GM03348 (cell line): ENCODE measurements around the gene MRPS2.
"Not testable (repeated sequence)": the region's sequence is repeated elsewhere in the genome, so short reads cannot be mapped to it uniquely, and the experiment has no call there.

Source experiments
- DNase-seq: peaks from one replicate; pipeline ENCODE4 v3.0.0; 2012; ENCODE audit warnings: low spot score

The MRPS2 gene

GRCh38 chr9:135499326-135500070 is 984 bp upstream of the MRPS2 start:
- peak; percentile 96 for DNase-seq

DNA sequence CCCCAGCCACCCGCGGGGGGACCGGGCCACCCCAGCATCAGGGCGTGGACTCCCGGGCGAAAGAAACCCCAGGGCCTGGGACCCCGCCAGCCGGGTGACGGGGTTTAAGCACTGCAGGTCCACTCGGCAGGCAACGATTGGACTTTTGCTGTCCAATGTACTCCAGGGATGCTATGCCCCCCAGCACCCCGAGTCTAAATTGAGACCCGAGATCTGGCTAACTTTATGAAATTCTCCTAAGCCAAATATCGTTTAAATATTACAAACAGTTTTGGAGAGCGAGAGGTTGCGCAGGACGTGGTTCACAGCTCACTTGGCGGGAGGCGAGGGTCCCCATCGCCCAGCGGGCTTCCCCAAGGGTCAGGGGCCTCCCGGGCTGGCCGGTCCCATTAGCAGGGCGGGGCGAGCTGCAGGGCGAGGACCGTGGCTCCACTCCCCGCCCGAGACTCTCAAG is 384 bp upstream of the MRPS2 start:
- no peak for DNase-seq

- DNase-seq, result peak; percentile 90
Observed at GRCh38 chr9:135501261-135502167, 1.0 kb downstream of the MRPS2 start.

DNA sequence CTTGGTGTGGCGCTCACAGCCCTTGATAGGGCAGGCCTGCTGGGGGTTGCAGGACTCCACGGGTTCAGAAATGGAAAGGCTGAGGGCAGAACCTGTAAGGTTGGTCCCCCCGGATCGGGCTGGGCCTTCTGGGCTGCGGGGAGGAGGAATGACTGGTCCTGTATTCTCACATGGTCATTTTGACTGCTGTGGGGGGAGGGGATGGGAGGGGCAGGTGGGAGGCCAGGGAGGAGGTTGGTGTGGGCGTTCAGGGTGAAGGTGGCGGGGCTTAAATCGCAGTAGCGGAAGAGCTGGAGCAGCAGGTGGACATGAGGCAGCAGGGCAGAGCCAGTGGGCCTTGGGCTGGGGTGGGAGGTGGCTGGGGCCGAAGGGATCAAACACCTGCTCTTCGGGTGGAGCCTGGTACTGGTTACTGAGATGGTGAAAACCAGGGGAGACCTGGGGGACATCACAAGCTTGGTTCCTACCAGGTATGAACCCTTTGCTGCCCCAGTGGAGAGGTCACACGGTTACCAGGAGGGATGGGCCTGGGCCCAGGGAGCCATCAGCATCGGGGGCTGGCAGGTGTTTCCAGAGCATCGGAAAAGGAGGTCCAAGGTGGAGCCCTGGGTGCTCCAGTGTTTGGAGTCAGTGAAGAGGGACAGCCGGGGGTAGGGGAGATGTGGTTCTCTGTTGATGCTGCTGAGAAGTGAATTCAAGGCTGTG is 1.8 kb downstream of the MRPS2 start:
- DNase-seq, result no peak

- DNase-seq, result no peak
Observed at GRCh38 chr9:135502873-135503321, 2.4 kb downstream of the MRPS2 start.

GRCh38 chr9:135503371-135504261 is 3.1 kb downstream of the MRPS2 start:
- DNase-seq, result no peak

DNA sequence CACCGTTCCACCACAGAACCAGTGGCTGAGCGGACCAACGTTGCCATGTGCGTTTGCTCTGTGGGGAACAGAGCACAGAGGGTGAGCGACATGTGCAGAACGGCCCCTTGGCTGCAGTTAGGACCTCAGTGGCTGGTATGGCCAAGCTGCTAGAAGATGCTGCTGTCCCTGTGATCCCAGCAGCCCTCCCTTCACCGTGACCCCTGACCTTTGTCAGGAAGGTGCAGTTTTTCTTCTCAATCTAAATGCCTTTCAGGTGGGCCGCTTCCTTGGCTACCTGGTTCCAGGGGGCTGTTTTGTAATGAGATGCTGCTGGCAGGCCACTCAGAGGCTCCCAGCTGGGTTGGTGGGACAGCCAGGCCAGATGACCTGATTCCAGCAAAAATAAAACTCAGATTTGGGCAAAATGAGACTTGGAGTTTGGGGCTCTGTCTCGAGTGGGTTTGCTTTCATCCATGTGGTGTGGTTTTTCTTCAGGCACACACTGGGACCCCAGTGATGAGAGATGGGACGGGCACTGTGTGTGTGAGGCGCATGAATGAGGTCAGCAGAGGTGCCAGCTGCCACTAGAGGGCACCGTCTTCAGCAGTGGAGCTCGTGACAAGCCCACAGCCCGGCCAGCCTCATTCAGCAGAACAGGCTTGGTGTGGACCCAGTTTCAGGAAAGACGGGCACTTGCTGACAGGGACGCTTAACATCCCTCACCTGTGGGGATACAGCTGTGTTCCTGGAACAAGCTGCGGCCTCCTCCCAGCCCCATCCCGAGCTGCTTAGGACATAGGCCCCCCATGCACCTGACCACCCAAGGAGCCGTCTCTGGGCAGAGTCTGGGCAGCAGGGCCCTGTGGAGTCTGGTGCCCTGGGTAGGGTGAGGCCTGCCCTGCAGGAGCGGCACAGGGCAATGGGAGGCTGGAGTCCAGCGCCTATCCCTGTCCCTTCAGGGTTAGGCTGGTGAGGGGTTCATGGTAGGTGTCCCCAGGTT is 4.1 kb downstream of the MRPS2 start:
- DNase-seq, result peak; percentile 83

GRCh38 chr9:135505406-135506187 is 5.1 kb downstream of the MRPS2 start:
- no peak for DNase-seq

GRCh38 chr9:135506327-135507103 is 6.0 kb downstream of the MRPS2 start:
- DNase-seq, result no peak

DNA sequence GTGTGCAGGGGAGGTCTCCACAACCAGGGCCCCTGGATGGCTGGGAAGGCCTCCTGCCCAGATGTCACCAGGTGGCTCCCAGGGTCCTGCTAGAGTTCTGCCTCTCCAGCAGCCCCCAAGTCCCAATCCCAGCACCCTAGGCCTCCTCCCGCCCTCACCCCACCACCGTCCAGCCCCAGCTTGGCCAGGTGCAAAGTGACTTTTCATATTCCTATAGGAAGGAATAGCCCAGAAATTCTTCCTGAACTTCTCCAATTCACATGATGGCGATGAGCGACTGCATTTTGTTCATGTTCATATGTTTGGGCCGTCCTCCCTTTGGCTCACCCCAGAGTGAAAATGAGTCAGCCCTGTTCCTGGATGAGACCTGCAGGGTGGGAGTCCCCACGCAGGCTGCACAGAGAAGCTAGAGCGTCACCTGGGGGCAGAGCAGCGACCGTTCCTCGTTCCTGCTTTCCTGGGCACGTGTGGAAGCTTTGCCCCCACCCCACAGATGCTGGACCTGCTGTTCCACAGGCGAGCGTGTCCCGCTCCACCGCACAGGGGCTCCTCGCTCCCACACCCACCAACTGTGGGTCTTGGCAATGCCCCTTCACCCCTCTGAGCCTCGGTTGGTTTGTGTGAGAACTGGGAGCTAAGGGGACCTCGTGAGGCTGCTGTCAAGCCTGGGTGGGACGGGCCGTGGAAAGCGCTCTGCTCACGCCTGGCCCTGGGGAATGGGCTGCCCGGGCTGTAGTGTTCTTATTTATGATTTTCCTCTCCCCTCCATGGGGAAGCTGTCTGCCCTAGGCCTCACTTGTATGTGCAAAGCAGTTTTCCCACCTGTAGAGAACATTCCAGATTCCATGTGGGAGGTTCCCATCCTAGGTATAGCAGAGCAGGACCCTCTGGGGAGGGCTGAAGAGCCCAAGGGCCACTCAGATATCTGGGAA is 6.9 kb downstream of the MRPS2 start:
- no peak for DNase-seq

DNA sequence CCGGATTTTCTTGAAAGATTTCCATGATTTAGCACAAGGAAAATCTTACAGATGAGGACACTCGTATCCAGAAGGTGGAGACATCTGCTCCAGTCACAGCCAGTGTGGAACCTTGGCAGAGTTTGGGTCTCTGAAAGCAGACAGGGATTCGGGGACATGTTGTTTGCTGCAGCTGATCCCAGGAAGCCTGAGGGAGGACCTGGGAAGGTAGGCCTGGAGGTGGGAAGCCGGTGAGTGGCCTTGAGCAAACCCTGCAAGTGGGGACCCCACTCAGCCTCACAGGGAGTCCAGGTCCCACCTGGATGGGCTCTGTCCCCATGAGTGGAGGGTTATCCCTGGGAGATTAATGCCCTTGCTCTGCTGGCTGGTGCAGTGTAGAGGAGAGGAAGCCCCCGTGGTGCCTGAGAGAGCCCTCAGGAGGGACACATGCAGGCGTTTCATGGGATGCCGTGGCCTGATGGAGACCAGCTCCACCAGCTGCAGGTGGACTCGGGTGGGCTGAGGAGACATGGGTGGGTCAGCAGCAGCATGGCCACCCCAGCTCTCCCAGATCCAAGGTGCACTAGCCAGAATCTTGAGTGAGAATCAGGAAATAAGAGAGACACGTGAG is 7.8 kb downstream of the MRPS2 start:
- no peak for DNase-seq

DNA sequence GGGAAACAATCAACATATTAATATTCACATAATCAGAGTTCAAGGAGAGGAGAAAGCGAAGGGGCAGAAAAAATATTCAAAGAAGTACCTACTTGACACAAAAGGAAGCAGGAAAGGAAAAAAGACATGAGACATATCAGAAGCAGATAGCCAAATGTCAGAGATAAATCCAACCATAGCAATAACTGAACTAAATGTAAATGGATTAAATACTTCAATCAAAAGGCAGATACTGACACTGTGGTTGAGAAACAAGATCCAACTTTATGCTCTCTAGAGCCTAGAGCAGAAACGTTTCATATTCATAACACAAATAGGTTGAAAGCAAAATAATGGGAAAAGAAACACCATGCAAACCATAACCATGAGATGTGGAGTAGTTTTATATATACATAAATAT is 9.0 kb downstream of the MRPS2 start:
- DNase-seq, result no peak

DNA sequence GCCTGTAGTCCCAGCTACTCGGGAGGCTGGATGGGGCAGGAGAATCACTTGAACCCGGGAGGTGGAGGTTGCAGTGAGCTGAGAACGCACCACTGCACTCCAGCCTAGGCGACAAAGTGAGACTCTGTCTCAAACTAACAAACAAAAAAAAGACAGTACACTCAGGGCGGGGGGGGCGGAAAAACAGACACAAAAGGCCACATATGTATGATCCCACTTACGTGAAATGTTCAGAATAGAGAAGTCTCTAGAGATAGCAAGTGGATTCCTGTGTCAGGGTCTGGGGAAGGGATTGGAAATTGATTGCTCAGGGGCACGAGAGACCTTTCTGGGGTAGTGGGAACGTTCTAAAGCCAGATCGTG is 11.7 kb downstream of the MRPS2 start:
- no peak for DNase-seq

DNA sequence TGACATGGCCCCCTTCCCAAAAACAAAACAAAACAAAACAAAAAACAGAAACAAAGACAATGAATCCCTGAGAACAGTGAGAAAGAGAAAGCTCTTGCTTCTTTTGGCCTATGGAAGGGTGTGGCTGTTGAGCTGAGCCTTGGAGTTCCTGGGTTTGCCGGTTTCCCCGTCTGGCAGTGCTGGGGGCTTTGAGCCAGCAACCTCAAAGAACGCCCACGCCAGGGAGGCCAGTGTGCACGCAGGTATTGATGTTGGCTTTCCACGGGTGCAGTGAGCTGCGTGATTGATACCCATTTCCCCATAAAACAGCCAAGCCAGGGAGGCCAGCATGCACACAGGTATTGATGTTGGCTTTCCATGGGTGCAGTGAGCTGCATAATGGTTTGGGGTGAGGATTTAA is 12.4 kb downstream of the MRPS2 start:
- DNase-seq, result no peak

- no peak for DNase-seq
Observed at GRCh38 chr9:135513351-135513846, 12.9 kb downstream of the MRPS2 start.

DNA sequence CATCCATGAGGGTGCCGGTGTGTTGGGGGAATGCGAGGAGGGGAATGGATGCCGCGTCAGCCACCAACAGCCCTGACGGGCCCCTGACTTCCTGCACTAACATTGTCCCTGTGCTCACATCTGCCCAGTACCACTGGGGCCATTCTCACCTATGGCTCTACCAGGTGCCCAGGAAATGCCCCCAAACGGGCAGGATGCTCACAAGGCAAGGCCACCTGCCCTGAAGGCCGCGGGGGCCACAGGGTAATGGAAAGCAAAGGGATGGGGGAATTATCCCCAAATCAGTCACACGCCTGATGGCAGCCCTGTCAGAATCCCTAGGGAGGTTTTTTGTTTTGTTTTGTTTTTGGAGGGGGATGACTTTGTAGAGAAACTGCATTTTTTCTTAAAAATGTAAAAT is 13.4 kb downstream of the MRPS2 start:
- not testable (repeated sequence) for DNase-seq
